ENCODE results near the gene DENND4B.
A peak's percentile ranks its signal among the peaks of the same experiment; 100 is the strongest.
"Not testable (repeated sequence)": the region's sequence is repeated elsewhere in the genome, so short reads cannot be mapped to it uniquely, and the experiment has no call there.

The DENND4B gene, protein sequence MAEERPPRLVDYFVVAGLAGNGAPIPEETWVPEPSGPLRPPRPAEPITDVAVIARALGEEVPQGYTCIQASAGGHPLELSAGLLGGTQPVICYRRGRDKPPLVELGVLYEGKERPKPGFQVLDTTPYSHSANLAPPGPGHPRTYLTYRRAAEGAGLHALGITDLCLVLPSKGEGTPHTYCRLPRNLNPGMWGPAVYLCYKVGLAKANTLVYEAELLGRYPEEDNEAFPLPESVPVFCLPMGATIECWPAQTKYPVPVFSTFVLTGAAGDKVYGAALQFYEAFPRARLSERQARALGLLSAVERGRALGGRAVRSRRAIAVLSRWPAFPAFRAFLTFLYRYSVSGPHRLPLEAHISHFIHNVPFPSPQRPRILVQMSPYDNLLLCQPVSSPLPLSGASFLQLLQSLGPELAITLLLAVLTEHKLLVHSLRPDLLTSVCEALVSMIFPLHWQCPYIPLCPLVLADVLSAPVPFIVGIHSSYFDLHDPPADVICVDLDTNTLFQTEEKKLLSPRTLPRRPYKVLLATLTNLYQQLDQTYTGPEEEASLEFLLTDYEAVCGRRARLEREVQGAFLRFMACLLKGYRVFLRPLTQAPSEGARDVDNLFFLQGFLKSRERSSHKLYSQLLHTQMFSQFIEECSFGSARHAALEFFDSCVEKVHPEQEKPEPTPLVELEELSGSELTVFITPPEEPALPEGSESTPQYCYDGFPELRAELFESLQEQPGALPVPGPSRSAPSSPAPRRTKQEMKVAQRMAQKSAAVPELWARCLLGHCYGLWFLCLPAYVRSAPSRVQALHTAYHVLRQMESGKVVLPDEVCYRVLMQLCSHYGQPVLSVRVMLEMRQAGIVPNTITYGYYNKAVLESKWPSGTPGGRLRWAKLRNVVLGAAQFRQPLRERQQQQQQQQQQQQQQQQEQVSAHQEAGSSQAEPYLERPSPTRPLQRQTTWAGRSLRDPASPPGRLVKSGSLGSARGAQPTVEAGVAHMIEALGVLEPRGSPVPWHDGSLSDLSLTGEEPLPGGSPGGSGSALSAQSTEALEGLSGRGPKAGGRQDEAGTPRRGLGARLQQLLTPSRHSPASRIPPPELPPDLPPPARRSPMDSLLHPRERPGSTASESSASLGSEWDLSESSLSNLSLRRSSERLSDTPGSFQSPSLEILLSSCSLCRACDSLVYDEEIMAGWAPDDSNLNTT (N-terminal part only)

GRCh38 chr1:153946622-153947241 lies at the start of gene DENND4B:
Gene DENND4B (minus strand): TSS chr1:153946718. CDS start chr1:153944374, 2,344 bp downstream.
- no peak for DNase-seq (ENCODE audit: low read depth, low spot score)

- no peak for DNase-seq (ENCODE audit: low read depth, low spot score)
Observed at GRCh38 chr1:153995640-153996039, 49.1 kb upstream of the DENND4B start.

DNA sequence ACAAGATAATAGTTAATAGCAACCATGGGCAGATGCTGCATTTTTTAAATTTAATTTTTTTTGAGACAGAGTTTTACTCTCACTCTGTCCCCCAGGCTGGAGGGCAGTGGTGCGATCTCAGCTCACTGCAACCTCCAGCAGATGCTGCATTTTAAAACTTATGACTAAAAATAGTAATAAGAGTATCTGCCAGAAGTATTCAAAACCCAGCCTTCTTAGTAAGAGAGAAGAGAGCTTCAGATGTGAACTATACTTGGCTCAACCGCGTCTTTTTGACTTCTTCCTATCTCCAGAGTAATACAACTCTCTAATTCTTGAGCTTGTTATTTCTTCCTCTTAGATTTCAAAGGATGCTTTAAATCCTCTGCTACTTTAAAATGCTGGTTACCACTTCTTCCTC lies 48.7 kb upstream of the DENND4B start:
- DNase-seq (ENCODE audit: low read depth, low spot score): no peak

DNA sequence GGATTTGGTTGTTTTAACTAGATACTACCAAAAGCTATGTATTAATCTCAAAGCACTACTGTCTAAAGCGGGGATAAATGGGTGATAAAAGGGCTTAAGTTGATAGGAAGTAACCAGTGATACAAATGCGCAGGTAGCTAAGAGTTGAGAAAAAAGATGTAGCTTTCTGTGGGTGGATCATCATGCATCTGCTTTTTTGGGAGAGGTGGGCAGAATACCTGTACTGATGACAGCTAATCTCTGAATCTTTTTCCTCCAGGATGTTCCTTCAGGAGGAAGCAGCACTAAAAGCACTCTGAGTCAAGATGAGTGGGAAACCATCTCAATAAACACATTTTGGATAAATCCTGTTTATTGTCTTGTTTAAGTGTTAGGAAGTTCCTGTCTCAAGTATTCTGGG lies 45.3 kb upstream of the DENND4B start:
- DNase-seq (ENCODE audit: low read depth, low spot score): no peak

DNA sequence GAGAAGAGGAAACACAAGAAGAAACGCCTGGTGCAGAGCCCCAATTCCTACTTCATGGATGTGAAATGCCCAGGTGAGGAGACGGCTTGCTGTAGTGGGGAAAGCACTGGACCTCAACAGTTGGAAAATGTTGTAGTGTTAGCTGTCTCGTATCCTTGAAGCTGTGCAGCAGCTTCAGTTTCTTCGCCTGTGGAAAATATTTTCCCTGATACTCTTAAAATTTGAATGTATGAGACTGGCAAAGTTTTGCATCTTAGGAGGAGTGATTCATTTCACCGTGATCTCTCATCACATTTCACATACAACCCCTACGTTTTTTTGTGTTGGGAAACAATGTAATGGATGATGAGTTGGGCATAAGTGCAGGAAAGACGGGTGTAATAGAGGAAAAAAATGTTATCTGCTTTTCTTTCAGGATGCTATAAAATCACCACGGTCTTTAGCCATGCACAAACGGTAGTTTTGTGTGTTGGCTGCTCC lies 44.7 kb upstream of the DENND4B start:
- no peak for DNase-seq (ENCODE audit: low read depth, low spot score)

GRCh38 chr1:153990468-153991150 lies 44.1 kb upstream of the DENND4B start, which contains the start of gene RPS27:
Gene RPS27 (plus strand): TSS chr1:153990762. CDS start chr1:153990797, 35 bp downstream.
- peak; percentile 90 for DNase-seq (ENCODE audit: low read depth, low spot score)

DNA sequence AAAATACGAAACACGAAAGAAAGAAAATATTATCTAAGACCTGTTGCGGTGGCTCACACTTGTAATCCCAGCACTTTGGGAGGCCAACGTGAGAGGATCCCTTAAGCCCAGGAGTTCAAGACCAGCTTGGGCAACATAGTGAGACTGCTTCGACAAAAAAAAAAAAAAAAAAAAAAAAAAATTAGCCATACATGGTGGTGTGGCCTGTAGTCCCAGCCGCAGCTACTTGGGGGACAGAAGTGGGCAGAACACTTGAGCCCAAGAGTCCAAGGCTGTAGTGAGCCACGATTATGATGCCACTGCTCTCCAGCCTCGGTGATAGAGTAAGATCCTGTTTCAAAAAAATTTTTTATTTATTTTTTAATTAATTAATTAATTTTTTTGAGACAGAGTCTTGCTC lies 41.1 kb upstream of the DENND4B start:
- DNase-seq (ENCODE audit: low read depth, low spot score): no peak

DNA sequence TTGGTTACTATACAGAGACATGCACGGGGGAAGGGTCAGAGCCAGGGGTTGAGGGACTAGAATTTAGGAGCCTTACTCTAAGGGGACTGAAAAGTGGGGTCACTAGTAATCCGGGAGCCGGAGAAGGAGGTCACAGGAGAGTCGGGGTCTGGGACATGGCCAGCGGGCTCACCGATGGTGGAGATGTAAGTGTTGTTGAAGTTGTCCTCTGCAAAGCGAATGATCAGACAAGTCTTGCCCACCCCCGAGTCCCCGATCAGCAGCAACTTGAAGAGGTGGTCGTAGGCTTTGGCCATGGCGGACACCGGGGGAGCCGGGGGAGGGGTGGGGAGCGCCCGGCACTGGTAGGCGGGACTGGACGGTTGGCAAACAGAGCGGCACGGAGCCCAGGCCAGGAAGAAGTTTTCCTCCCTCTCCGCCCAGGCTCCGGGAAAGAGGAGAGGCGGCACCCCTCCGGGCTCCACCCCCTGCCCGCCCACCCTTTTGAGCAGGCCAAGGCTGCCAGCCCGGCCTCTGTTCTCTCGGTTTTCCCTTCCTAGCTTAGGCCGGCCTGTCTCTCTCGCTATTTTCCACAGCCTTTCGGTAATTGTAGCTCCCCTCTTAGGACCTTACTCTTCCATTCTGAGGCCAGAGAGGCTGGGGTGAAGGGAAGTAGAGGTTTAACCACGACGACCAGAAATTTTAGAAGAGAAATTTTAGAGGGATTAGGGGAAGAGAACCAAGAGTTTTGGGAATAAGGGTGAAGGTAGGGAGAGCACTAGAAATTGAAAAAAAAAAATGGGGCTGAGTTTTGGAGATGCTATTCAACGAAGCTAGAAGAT lies 39.6 kb upstream of the DENND4B start, which contains the start of gene RAB13:
Gene RAB13, minus strand, starts transcription at position 399 of the 821 bp plus-strand sequence. Its CDS starts 103 bp downstream, at position 296.
- no peak for DNase-seq (ENCODE audit: low read depth, low spot score)

- DNase-seq (ENCODE audit: low read depth, low spot score): no peak
Observed at GRCh38 chr1:153985341-153985912, 38.9 kb upstream of the DENND4B start.

DNA sequence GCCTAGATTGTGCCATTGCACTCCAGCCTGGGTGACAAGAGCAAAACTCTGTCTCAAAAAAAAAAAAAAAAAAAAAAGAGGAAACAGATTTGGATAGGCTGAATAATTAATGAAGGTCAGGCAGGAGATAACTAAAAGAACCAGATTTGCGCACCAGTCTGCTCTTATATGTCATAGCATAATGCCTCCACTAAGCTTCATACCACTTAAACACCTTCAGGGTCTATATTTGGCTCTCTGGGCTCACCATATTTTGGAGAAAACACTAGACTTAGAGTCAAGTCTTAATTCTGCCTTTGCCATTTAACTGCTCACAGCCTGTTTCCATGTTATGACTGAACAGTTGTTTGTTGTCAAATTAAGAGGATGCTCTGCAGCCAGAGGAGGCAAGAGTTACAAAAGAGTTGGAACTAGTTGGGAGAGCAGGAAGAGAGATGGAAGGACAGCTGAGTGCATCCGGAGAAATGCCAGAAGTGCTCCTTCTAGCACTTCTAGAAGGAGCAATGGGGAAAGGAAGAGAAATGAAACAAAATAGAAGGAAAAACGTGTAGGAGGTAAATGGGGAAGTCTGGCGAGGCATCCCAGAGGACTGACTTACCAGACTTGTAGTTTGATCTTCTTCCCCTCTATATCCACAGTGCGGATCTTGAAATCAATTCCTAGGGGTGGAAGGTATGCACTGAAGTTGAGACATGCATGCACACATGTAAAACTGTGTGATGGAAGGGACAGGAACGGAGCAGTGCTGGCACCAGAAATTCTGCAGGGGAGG lies 37.8 kb upstream of the DENND4B start:
- no peak for DNase-seq (ENCODE audit: low read depth, low spot score)

DNA sequence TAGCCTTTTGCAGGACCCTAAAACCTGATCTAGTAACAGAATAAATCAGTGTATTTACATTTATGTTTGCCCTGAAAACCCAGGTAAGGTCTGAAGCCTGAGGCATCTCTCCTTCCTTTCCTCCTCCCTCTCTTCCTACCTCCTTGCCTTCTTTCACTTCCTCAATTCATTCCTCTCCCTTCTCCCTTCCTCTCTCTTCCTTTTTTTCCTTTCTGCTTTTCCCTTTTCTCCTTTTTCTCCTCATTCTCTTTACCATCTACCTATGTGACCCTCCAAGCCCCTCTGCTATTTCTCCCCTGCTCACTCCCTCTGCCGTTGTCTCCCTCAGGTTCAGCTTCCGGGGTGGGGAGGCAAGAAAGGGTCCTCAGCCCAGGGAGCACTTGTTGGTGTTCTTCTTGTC lies 35.2 kb upstream of the DENND4B start:
- DNase-seq (ENCODE audit: low read depth, low spot score): not testable (repeated sequence)

DNA sequence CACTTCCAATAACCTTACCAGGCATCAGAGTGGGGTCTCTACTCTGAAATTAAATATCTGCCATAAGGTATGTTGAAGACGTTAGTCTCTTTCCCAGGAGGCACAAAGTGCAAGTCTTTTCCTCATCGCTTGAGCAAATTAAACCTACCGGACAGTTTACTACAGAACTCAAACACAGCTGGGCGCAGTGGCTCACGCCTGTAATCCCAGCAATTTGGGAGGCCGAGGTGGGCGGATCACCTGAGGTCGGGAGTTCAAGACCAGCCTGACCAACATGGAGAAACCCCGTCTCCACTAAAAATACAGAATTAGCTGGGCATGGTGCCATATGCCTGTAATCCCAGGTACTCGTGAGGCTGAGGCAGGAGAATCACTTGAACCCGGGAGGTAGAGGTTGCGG lies 32.6 kb upstream of the DENND4B start:
- not testable (repeated sequence) for DNase-seq (ENCODE audit: low read depth, low spot score)

DNA sequence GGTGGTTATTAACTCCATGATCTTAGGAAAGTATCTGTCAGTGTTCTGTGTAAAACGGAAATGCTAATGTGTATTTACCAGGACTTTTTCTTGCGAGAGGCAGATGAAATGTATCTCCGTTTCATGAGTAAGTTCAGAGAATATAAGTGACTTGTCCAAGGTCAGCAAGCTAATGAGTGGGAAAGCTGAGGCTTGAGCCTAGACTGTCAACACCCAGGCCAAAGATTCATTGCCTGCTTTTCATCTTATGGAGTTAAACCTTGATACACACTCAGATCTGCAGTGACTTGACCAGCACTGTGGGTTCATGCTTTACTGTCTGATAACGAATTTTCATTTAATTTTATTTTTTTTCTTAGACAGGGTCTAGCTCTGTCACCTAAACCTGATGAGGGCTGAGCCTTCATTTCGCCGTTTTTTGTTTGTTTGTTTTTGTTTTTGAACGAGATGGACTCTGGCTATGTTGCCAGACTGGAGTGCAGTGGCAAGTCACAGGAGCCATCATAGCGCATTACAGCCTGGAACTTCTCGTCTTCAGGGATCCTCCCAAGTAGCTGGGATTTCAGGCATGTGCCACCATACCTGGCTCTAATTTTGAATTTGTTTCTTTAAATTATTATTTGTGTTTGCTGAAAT lies 31.9 kb upstream of the DENND4B start:
- no peak for DNase-seq (ENCODE audit: low read depth, low spot score)

DNA sequence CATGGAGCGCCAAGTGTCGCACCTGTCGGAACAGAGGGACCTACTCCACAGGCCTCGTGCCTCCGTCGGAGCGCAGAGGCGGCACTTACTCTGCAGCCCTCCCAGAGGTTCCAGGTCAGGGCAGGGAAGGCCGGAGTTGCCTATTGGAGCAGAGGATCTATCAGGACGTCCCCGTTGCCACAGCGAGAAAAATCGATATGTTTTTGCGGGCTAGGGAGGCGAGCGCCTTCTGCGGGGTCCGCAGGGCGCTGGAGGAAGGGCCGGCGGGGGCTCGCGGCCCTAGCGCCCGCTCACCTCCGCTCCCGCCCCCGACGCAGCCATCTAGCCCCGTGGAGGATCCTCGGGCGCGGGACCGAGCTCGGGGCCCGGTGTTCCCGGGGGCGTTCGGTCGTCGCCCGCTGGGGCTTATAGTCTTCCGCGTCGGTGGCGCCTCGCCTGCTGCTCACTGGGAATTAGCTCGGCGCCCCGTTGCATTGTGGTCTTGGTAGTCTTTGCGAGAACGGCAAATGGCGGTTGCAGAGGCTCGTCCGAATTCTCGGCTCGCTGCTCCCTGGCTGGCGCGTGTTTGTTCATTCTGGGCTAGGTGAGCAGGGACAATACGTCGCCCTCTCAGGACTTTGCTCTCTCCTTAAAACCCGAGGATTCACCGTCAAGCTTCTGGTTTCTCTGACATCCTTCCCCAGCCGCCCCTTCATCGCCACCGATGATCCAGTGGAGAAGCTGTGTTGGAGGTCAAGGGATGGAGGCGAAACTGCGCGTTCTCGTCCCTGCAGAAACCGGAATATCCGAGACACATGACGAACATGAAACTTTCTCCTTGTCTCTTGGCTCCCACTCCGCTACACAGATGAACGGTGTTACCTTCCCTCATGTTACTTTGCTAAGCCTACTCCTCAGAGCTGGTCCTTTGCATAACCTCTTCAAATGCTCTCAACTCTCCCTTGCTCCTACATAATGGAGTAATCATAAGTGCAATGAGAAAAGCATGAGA lies 31.0 kb upstream of the DENND4B start, which contains the start of gene JTB:
Gene JTB, minus strand, starts transcription at position 425 of the 991 bp plus-strand sequence. Its CDS starts 422 bp downstream, at position 3.
- no peak for DNase-seq (ENCODE audit: low read depth, low spot score)

DNA sequence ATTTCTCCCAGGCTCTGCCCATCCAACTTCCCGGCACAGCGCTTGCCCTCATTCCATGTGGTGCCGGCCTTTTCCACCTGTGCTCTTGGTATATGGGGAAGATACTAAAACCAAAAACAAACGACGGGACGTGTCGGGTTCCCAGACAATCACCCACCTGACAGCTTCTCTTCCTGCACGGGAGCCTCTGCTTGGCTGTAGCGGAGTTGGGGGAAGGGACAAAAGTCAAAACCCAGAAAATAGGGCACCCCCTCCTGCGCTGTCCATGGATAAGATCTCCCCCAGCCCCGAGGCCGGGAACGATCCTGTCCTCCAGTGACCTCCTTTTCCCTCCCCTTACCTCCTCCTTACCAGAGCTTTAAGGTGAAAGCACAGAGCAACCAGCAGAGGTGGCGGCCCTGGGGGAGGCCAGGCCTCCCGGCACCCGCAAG lies 30.3 kb upstream of the DENND4B start:
- no peak for DNase-seq (ENCODE audit: low read depth, low spot score)

- DNase-seq (ENCODE audit: low read depth, low spot score): no peak
Observed at GRCh38 chr1:153973525-153973924, 27.0 kb upstream of the DENND4B start.

DNA sequence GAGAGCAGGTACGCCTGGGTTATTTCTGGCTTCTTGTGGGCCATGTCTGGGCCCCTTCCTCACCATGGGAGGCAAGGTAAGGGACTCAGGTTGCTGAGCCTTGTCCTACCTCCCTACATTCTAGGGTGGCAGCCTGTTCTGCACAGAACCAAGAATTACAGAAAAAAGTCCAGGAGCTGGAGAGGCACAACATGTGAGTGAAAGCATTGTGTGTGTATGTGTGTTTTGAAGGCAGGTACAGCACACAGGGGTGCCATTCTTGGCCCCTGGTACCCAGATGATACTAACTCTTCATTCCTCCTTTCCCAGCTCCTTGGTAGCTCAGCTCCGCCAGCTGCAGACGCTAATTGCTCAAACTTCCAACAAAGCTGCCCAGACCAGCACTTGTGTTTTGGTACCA lies 26.6 kb upstream of the DENND4B start:
- DNase-seq (ENCODE audit: low read depth, low spot score): no peak

Data from smooth muscle cell of the brain vasculature (primary cell).